K562 (cell line): ENCODE results near the gene PCDHGB2. TPM values are rescaled to one million over a fixed set of nuclear protein-coding genes. Genes with fewer than 3 reads are reported as not detected.

Experiments
- ATAC-seq: fragments of 200-7000 bp; cut with Tn5 transposase; 3 replicates; pipeline ENCODE4 v1.9.1; 2020; ENCODE audit warnings: moderate library complexity
- BruUV-seq: library from RNA; stranded (reverse); fragments of 400-500 nt; replicated peaks from 2 replicates; lab custom pipeline; 2021; lab: Mats Ljungman, UMichigan
- CTCF ChIA-PET: fragments of 300-600 bp; formaldehyde crosslinking; extraction: SDS; loops from one replicate; lab custom pipeline; 2021; ENCODE audit warnings: low intra/inter-chr PET ratio; lab: Yijun Ruan, JAX
- POLR2A ChIA-PET: fragments of 300-600, 350-650 bp; sonication (Branson Sonifier 250); formaldehyde crosslinking; extraction: SDS; loops from one replicate; lab custom pipeline; 2021; ENCODE audit warnings: antibody characterized with exemption, inconsistent platforms; lab: Yijun Ruan, JAX
- DNase-seq, 4 experiments: peaks; one replicate each; pipeline versions ENCODE4 v3.0.0 to v3.0.0-alpha.2; 2011 to 2018; ENCODE audit warnings: low spot score in 3 of 4, mixed read lengths in 3 of 4; ENCODE audit errors: extremely low read depth in 1 of 4
- FAIRE-seq: peaks from 2 replicates; lab custom pipeline; 2011; peaks lifted over from hg19 to GRCh38; lab: Jason Lieb, UNC
- H2AFZ ChIP-seq: 2 replicates; pipeline ENCODE4 v1.6.0; 2011; ENCODE audit warnings: low read depth, low read length, control low read depth, inconsistent platforms
- H3K27ac ChIP-seq: fragments of 200-600 bp; 3 replicates; pipeline ENCODE4 v1.8.0; 2011; ENCODE audit warnings: low read depth, mild to moderate bottlenecking, control low read depth, inconsistent platforms, low read length, moderate library complexity, mixed read lengths; ENCODE audit errors: extremely low read depth
- H3K27me3 ChIP-seq, 2 experiments: fragments of 300-600 bp in 1 of 2; 2 replicates in 1 of 2; 3 replicates in 1 of 2; pipeline versions ENCODE4 v1.6.0 to v1.8.0; 2011; ENCODE audit warnings: inconsistent platforms in 2 of 2, low read length in 2 of 2, mild to moderate bottlenecking in 1 of 2, mixed read lengths in 1 of 2, moderate library complexity in 1 of 2; ENCODE audit not compliant: control insufficient read depth in 2 of 2, insufficient read depth in 2 of 2
- H3K36me3 ChIP-seq: fragments of 300-600 bp; 3 replicates; pipeline ENCODE4 v1.8.0; 2011; ENCODE audit warnings: mild to moderate bottlenecking, low read length, inconsistent platforms; ENCODE audit not compliant: control insufficient read depth, insufficient read depth
- H3K4me1 ChIP-seq, 2 experiments: fragments of 200-600 bp in 1 of 2; replicated peaks in 1 of 2; 2 replicates in 1 of 2; 3 replicates in 1 of 2; pipeline versions ENCODE4 v1.5.1 to v1.8.0; 2011; ENCODE audit warnings: inconsistent platforms in 2 of 2, low read length in 2 of 2, mild to moderate bottlenecking in 1 of 2, mixed read lengths in 1 of 2, moderate library complexity in 1 of 2; ENCODE audit not compliant: control insufficient read depth in 2 of 2, insufficient read depth in 2 of 2
- H3K4me2 ChIP-seq: 2 replicates; pipeline ENCODE4 v1.6.1; 2011; ENCODE audit warnings: low read length, control low read depth, inconsistent platforms, mixed read lengths; ENCODE audit not compliant: insufficient read depth
- H3K4me3 ChIP-seq: fragments of 200-600 bp; sonication (generic), shearing (Covaris generic); 2 replicates; pipeline ENCODE4 v1.5.1; 2016; ENCODE audit warnings: control low read depth, inconsistent platforms
- H3K79me2 ChIP-seq: fragments of 200-600 bp; 3 replicates; pipeline ENCODE4 v1.8.0; 2011; ENCODE audit warnings: low read length, inconsistent platforms; ENCODE audit not compliant: control insufficient read depth, insufficient read depth
- H3K9ac ChIP-seq, 2 experiments: 2 replicates each; pipeline versions ENCODE4 v1.6.0 to v1.6.1; 2011; ENCODE audit warnings: low read depth in 2 of 2, low read length in 2 of 2, control low read depth in 1 of 2, inconsistent platforms in 1 of 2, mild to moderate bottlenecking in 1 of 2, mixed read lengths in 1 of 2; ENCODE audit not compliant: insufficient read depth in 1 of 2
- H3K9me1 ChIP-seq: one replicate; pipeline ENCODE4 v1.6.0; 2011; ENCODE audit warnings: inconsistent platforms, mild to moderate bottlenecking, low read length, moderate library complexity; ENCODE audit not compliant: control insufficient read depth, insufficient read depth
- H3K9me3 ChIP-seq: replicated peaks from 2 replicates; pipeline ENCODE4 v1.5.1; 2011; ENCODE audit warnings: low read depth, low read length, inconsistent platforms; ENCODE audit not compliant: control insufficient read depth, insufficient read depth
- H4K20me1 ChIP-seq: replicated peaks from 2 replicates; pipeline ENCODE4 v1.6.1; 2011; ENCODE audit warnings: low read length, inconsistent platforms, mixed read lengths; ENCODE audit not compliant: control insufficient read depth, insufficient read depth
- AFF1 ChIP-seq, 2 experiments: fragments of 450-650 bp; IDR thresholded peaks; 2 replicates each; pipeline ENCODE4 v1.6.1; 2018; ENCODE audit warnings: mild to moderate bottlenecking in 2 of 2, low read depth in 1 of 2; ENCODE audit not compliant: partially characterized antibody in 2 of 2
- BRF1 ChIP-seq: IDR thresholded peaks from 3 replicates; pipeline ENCODE4 v1.6.1; 2011; ENCODE audit warnings: borderline replicate concordance, mild to moderate bottlenecking; ENCODE audit not compliant: insufficient read length; ENCODE audit errors: extremely low read depth
- CREB3L1 ChIP-seq: fragments of 450-650 bp; IDR thresholded peaks from 2 replicates; pipeline ENCODE4 v1.6.1; 2014; ENCODE audit warnings: low read depth, mild to moderate bottlenecking, moderate library complexity, borderline replicate concordance
- DNMT1 ChIP-seq: fragments of 450-650 bp; IDR thresholded peaks from 2 replicates; pipeline ENCODE4 v1.6.1; 2016; ENCODE audit warnings: antibody characterized with exemption, mild to moderate bottlenecking
- NCOR1 ChIP-seq: fragments of 450-650 bp; IDR thresholded peaks from 2 replicates; pipeline ENCODE4 v1.6.1; 2016; ENCODE audit warnings: mild to moderate bottlenecking, moderate library complexity
- NFRKB ChIP-seq: fragments of 450-650 bp; IDR thresholded peaks from 2 replicates; pipeline ENCODE4 v1.6.1; 2016; ENCODE audit warnings: low read depth
- RBM17 ChIP-seq: fragments of 200-400 bp; formaldehyde crosslinking; IDR thresholded peaks from 2 replicates; pipeline ENCODE4 v1.6.1; 2017; ENCODE audit warnings: low read depth, mild to moderate bottlenecking, low read length, borderline replicate concordance
- SNRNP70 ChIP-seq: fragments of 200-400 bp; formaldehyde crosslinking; optimal IDR thresholded peaks from 2 replicates; pipeline ENCODE3; 2017; ENCODE audit warnings: low read depth, low read length
- TFAM ChIP-seq: fragments of 250-450 bp; sonication (Bioruptor Pico); conservative IDR thresholded peaks from 2 replicates; pipeline ENCODE4 v1.5.0; 2021; ENCODE audit warnings: mild to moderate bottlenecking, moderate library complexity
- TGIF2 ChIP-seq: sonication (generic); formaldehyde crosslinking; IDR thresholded peaks from 2 replicates; pipeline ENCODE4 v1.8.1; 2022; ENCODE audit warnings: mild to moderate bottlenecking, missing genetic modification reagents, moderate library complexity
- U2AF2 ChIP-seq: fragments of 200-400 bp; formaldehyde crosslinking; optimal IDR thresholded peaks from 2 replicates; pipeline ENCODE3; 2017; ENCODE audit warnings: low read depth, mild to moderate bottlenecking, low read length
- XRCC4 ChIP-seq: IDR thresholded peaks from one replicate; pipeline ENCODE4 v1.6.1; 2011; ENCODE audit not compliant: insufficient read depth, insufficient read length; ENCODE audit errors: extremely low read depth
- ZNF444 ChIP-seq: fragments of 250-450 bp; sonication (Bioruptor Pico); IDR thresholded peaks from 2 replicates; pipeline ENCODE4 v1.4.0; 2020; ENCODE audit warnings: mild to moderate bottlenecking, moderate library complexity
- ZNF445 ChIP-seq: fragments of 250-450 bp; sonication (Bioruptor Pico); IDR thresholded peaks from 2 replicates; pipeline ENCODE4 v1.4.0; 2020; ENCODE audit warnings: low read depth, mild to moderate bottlenecking, moderate library complexity
- ZNF699 ChIP-seq: fragments of 250-450 bp; sonication (Bioruptor Pico); IDR thresholded peaks from 2 replicates; pipeline ENCODE4 v1.8.0; 2021; ENCODE audit warnings: mild to moderate bottlenecking, moderate library complexity; ENCODE audit not compliant: insufficient replicate concordance
- in situ Hi-C: fragments of 300-500 bp; cut with MboI; formaldehyde crosslinking; loops from 4 replicates; pipeline ENCODE4 v1.15.0; 2018; ENCODE audit warnings: inconsistent platforms, mixed read lengths
- intact Hi-C: fragments of 100-400 bp; cut with micrococcal nuclease; formaldehyde crosslinking; loops from 2 replicates; pipeline ENCODE4 v1.14.2; 2022
- polyA plus RNA-seq, 8 experiments: library from polyadenylated mRNA; depleted of rRNA in 4 of 8; stranded (reverse) in 5 of 8; unstranded in 3 of 8; fragments of >200 nt; fragmentation: Nextera tagmentation in 2 of 8; fragmentation: Illumina TruSeq in 1 of 8; extraction: Ambion mirVana in 2 of 8; extraction: Trizol in 1 of 8; gene quantifications; 2 replicates each; pipeline versions ENCODE4 v1.2.1 to v1.2.3, GENCODE V29; 2011 to 2014; ENCODE audit warnings: inconsistent platforms in 1 of 8, missing spikeins in 1 of 8
- total RNA-seq, 7 experiments: library from RNA; depleted of rRNA in 6 of 7; stranded (reverse); fragments of >200 nt in 6 of 7; fragmentation: Illumina TruSeq in 2 of 7; extraction: Trizol in 2 of 7; gene quantifications; 2 replicates each; pipeline versions ENCODE4 v1.2.1 to v1.2.3, GENCODE V29; 2011 to 2021; ENCODE audit warnings: low replicate concordance in 1 of 7

PCDHGB2 gene
- total and polyA plus RNA-seq, 9 of the 15 experiments (the other 6 are each of a cell fraction or from before 2014, with no cell fraction given): 0.06 to 0.54 (median 0.29) TPM; not detected in 1

- no peak for FAIRE-seq
- intact Hi-C loops (no loop called here), in situ Hi-C loops (no loop called here)
- no peak overlapping the region for H3K9ac ChIP-seq
- no peaks in the 10 kb centered on the region for H3K79me2 ChIP-seq
- no peak overlapping the region for H2AFZ ChIP-seq
- H3K36me3 ChIP-seq: no peaks in the 10 kb centered on the region
- POLR2A ChIA-PET: no interaction called here
- H3K4me3 ChIP-seq: no peak overlapping the region
- no peak for ATAC-seq
- CTCF ChIA-PET: no interaction called here
- H3K9me1 ChIP-seq: no peaks in the 10 kb centered on the region
- H3K27me3 ChIP-seq: peaks cover 13 to 36% of the 10 kb centered on the region in 2 experiments; a peak in 4 of 5 replicates
- no peak for TF ChIP-seq ZNF444
- TF ChIP-seq CREB3L1: no peak
- no peak for TF ChIP-seq ZNF445 (CRISPR knock-in tag)
- TF ChIP-seq TFAM (CRISPR knock-in tag): no peak
- no peak for TF ChIP-seq TGIF2
- no peak for TF ChIP-seq NCOR1
- TF ChIP-seq AFF1 (IDR thresholded peaks at IDR 0.05; ENCODE audit: low read depth in 1 of 2, partially characterized antibody in 2 of 2): no peak
- no peak for TF ChIP-seq BRF1
- no peak for TF ChIP-seq XRCC4
- no peak for TF ChIP-seq ZNF699 (CRISPR knock-in tag)
- no peak for TF ChIP-seq DNMT1
- no peak for TF ChIP-seq SNRNP70
- no peak for TF ChIP-seq NFRKB
- TF ChIP-seq RBM17: no peak
- no peak for TF ChIP-seq U2AF2
- peaks cover 0 to 12% of the 10 kb centered on the region in 2 experiments; a peak in 2 of 5 replicates for H3K4me1 ChIP-seq
- no peaks in the 10 kb centered on the region for H4K20me1 ChIP-seq
- H3K9me3 ChIP-seq: no peaks in the 10 kb centered on the region; the same call in 1 of the 2 replicates
- no peak for DNase-seq
- no peak overlapping the region for H3K4me2 ChIP-seq
- no TSS peak for BruUV-seq
- no peak overlapping the region for H3K27ac ChIP-seq
These were observed 2.9 kb downstream of the PCDHGB2 start for GRCh38 chr5:141362719-141363118.
